BE2C (cell line): ENCODE measurements around the gene CAMSAP2.

ENCODE experiments used
- DNase-seq: peaks from one replicate; pipeline ENCODE4 v3.0.0-alpha.2; 2020
- H3K27me3 ChIP-seq: fragments of 250-450 bp; sonication (Bioruptor Pico); 2 replicates; pipeline ENCODE4 v1.5.1; 2020; ENCODE audit warnings: mild to moderate bottlenecking
- H3K36me3 ChIP-seq: fragments of 250-450 bp; sonication (Bioruptor Pico); 2 replicates; pipeline ENCODE4 v1.5.1; 2020; ENCODE audit warnings: mild to moderate bottlenecking
- H3K4me1 ChIP-seq: fragments of 250-450 bp; sonication (Bioruptor Pico); 2 replicates; pipeline ENCODE4 v1.5.1; 2020
- H3K4me3 ChIP-seq: 2 replicates; pipeline ENCODE4 v1.5.1; 2011; ENCODE audit warnings: low read depth, low read length
- H3K9me3 ChIP-seq: fragments of 250-450 bp; sonication (Bioruptor Pico); 2 replicates; pipeline ENCODE4 v1.5.1; 2020
- TF ChIP-seq, protein P1 (sequence below): IDR thresholded peaks from 2 replicates; pipeline ENCODE4 v1.5.1; 2012; ENCODE audit warnings: mild to moderate bottlenecking, low read depth, low read length

Gene CAMSAP2

DNA sequence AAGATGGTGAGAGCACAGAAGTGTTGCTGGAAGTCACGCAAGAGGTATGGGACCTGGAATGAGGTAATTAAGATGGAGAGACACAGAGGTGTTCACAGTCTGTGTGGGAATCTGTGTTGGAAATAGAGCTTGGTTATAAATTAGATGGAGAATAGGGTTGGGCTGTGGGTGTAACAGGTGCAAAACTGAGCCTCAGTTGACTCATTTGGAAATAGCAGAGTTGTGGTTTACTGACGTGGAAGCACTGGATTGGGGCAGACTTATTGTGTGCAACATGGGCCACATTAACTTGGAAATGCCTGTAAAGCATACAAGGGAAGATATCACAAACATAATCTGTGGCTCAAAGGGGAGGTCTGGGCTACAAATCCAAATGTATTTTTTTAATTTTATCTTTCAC, 13.0 kb downstream of the CAMSAP2 start:
- H3K36me3 ChIP-seq = peaks cover 9% of the 10 kb centered on the region
- H3K27me3 ChIP-seq = no peaks in the 10 kb centered on the region
- H3K4me1 ChIP-seq = no peaks in the 10 kb centered on the region; the same call in 1 of the 2 replicates
- TF ChIP-seq, protein P1, sequence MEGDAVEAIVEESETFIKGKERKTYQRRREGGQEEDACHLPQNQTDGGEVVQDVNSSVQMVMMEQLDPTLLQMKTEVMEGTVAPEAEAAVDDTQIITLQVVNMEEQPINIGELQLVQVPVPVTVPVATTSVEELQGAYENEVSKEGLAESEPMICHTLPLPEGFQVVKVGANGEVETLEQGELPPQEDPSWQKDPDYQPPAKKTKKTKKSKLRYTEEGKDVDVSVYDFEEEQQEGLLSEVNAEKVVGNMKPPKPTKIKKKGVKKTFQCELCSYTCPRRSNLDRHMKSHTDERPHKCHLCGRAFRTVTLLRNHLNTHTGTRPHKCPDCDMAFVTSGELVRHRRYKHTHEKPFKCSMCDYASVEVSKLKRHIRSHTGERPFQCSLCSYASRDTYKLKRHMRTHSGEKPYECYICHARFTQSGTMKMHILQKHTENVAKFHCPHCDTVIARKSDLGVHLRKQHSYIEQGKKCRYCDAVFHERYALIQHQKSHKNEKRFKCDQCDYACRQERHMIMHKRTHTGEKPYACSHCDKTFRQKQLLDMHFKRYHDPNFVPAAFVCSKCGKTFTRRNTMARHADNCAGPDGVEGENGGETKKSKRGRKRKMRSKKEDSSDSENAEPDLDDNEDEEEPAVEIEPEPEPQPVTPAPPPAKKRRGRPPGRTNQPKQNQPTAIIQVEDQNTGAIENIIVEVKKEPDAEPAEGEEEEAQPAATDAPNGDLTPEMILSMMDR = no peak
- H3K4me3 ChIP-seq = no peak overlapping the region
- H3K9me3 ChIP-seq = no peaks in the 10 kb centered on the region
- DNase-seq = no peak

DNA sequence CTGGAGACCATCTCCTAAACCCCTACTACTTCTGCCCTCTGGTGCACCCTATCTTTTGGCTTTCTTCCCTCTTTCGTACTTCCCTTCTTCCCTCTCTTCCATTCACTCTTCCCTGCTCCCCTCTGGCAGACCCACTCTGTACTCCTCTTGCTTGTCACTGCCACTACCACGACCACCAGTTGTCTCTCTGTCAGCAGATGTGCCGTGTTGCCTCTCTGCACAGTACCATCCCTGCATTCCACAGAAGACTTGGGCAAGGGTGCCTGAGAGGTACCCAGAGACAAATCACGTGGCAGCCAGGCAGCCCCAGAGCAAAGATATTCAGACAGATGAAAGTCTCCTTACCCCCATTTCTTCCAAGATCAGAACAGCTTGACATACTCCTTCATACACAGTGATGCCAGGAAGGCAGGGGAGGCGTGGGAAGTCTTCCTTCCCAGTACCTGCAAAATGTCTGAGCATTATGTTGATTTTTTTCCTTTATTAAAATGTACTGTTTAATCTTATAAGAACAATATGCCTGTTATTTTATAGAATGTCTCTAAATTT, 15.0 kb downstream of the CAMSAP2 start:
- H3K9me3 ChIP-seq = no peaks in the 10 kb centered on the region
- peaks cover 3% of the 10 kb centered on the region for H3K36me3 ChIP-seq
- H3K4me1 ChIP-seq = 0 out of 2 replicates have a peak, but pooled peaks cover 2% of the 10 kb centered on the region
- no peaks in the 10 kb centered on the region for H3K27me3 ChIP-seq
- H3K4me3 ChIP-seq = no peak overlapping the region
- TF ChIP-seq, protein P1 = no peak
- DNase-seq = no peak

GRCh38 chr1:200755456-200755855, 16.8 kb downstream of the CAMSAP2 start:
- Histone ChIP-seq H3K27me3 (no peaks in the 10 kb centered on the region), H3K4me3 (no peak overlapping the region), H3K36me3 (peaks cover 3% of the 10 kb centered on the region), H3K4me1 (0 out of 2 replicates have a peak, but pooled peaks cover 2% of the 10 kb centered on the region), H3K9me3 (no peaks in the 10 kb centered on the region)
- no peak for DNase-seq
- TF ChIP-seq, protein P1 = no peak

DNA sequence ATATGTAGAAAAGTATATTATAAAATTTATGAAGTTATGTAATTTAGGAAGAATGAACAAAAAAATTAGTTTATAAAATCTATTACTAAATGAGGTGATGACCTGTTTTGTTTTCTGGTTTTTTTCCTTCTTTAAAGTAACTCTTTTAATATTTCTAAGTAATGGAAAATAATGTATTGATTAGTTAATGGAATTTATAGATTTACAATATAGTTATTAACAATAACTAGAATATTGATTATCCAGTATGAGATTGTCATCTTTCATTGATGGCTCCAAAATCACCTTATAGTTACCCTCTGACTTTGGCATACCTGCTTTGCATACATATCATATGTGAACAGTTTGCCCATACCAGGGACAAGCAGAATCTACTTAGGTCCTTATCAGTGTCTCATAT, 23.4 kb downstream of the CAMSAP2 start:
- no peak for DNase-seq
- H3K4me1 ChIP-seq = 0 out of 2 replicates have a peak, but pooled peaks cover 2% of the 10 kb centered on the region
- no peak overlapping the region for H3K4me3 ChIP-seq
- H3K27me3 ChIP-seq = no peaks in the 10 kb centered on the region
- H3K36me3 ChIP-seq = peaks cover 36% of the 10 kb centered on the region
- TF ChIP-seq, protein P1 = no peak
- H3K9me3 ChIP-seq = no peaks in the 10 kb centered on the region

DNA sequence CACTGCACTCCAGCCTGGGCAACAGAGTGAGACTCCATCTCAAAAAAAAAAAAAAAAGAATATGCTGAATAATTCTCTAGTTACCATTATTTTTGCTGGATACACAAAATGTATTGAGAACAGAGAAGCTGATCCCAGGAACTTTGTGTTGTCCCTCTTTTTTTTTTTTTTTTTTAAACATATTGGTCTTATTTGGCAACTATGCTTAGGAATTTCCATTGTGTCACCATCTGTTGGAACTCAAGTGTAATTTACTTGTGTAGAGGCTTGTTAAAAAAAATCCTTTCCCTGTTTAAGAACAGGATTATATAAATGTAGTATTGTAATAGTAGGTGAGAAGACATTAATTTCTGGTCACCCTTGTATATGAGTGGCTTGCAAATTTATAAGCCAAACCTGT, 28.6 kb downstream of the CAMSAP2 start:
- TF ChIP-seq, protein P1 = no peak
- H3K27me3 ChIP-seq = no peaks in the 10 kb centered on the region
- no peak for DNase-seq
- H3K36me3 ChIP-seq = peaks cover 48% of the 10 kb centered on the region
- H3K4me1 ChIP-seq = peaks cover 3% of the 10 kb centered on the region; the same call in 1 of the 2 replicates
- H3K9me3 ChIP-seq = no peaks in the 10 kb centered on the region
- H3K4me3 ChIP-seq = no peak overlapping the region

- H3K4me3 ChIP-seq = no peak overlapping the region
- peaks cover 31% of the 10 kb centered on the region for H3K36me3 ChIP-seq
- peaks cover 3% of the 10 kb centered on the region; the same call in 1 of the 2 replicates for H3K4me1 ChIP-seq
- DNase-seq = no peak
- H3K27me3 ChIP-seq = no peaks in the 10 kb centered on the region
- TF ChIP-seq, protein P1 = no peak
- H3K9me3 ChIP-seq = no peaks in the 10 kb centered on the region
Observed at GRCh38 chr1:200771625-200772555, 33.2 kb downstream of the CAMSAP2 start.
